ENCODE data around the gene CLEC14A.
A peak's percentile ranks its signal among the peaks of the same experiment; 100 is the strongest.

Gene CLEC14A, protein sequence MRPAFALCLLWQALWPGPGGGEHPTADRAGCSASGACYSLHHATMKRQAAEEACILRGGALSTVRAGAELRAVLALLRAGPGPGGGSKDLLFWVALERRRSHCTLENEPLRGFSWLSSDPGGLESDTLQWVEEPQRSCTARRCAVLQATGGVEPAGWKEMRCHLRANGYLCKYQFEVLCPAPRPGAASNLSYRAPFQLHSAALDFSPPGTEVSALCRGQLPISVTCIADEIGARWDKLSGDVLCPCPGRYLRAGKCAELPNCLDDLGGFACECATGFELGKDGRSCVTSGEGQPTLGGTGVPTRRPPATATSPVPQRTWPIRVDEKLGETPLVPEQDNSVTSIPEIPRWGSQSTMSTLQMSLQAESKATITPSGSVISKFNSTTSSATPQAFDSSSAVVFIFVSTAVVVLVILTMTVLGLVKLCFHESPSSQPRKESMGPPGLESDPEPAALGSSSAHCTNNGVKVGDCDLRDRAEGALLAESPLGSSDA

DNA sequence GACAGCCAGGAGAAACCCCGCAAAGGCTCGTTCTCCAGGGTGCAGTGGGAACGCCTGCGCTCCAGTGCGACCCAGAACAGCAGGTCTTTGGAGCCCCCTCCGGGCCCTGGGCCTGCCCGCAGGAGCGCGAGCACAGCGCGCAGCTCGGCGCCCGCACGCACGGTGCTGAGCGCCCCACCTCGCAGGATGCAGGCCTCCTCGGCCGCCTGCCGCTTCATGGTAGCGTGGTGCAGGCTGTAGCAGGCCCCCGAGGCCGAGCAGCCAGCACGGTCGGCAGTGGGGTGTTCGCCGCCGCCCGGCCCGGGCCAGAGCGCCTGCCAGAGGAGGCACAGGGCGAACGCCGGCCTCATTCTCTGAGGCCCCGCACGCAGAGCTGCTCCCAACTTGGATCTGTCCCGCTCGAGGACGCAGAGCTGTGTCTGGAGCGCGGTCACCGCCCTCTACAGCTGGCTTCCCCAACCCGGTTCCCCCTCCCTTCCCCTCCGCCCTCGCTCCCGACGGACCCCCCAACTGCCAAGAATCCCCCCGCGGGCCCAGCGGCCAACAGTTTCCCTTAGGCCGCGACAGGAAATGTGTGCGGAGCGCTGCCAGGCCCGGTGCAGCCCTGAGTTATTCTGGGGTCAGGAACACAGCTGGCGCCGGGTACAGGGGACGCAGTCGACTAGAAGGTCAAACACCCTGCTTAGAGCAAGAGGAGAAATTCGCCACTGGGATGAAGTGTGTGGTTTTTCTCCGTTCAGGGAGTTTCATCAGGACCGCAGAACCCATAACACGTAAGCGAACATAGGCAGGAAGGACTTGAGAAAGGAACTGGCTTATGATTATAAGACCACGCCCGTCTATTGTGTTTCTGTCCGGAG is at the start of gene CLEC14A:
TSS of gene CLEC14A (minus strand) at position 421 of the 860 bp plus-strand sequence. CDS start at position 350, 71 bp downstream.
- Mint-ChIP-seq H3K27ac (no peak within 1 kb of the TSS), H3K4me1 (ENCODE audit: low read depth) (peaks cover 9% of the 10 kb centered on the region), H3K4me3 (peak within 1 kb of the TSS; percentile 80), H3K27me3 (peaks cover 29% of the 10 kb centered on the region), H3K36me3 (no peaks in the 10 kb centered on the region), H3K9me3 (ENCODE audit: low read depth) (no peaks in the 10 kb centered on the region)

DNA sequence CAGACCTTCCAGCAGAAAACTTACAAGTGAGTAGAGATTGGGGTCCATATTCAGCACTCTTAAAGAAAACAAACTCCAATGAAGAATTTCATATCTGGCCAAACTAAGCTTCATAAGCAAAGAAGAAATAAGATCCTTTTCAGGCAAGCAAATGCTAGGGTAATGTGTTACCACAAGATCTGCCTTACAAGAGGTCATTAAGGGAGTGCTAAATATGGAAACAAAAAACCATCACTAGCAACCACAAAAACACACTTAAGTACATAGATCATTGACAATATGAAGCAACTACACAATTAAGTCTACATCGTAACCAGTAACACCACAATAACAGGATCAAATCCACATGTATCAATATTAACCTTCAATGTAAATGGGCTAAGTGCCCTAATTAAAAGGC is 47.1 kb upstream of the CLEC14A start:
- H3K27ac Mint-ChIP-seq = no peak overlapping the region
- H3K4me1 Mint-ChIP-seq (ENCODE audit: low read depth) = no peaks in the 10 kb centered on the region
- H3K9me3 Mint-ChIP-seq (ENCODE audit: low read depth) = peaks cover 14% of the 10 kb centered on the region
- H3K4me3 Mint-ChIP-seq = no peak overlapping the region
- H3K36me3 Mint-ChIP-seq = no peaks in the 10 kb centered on the region
- H3K27me3 Mint-ChIP-seq = peaks cover 5% of the 10 kb centered on the region

DNA sequence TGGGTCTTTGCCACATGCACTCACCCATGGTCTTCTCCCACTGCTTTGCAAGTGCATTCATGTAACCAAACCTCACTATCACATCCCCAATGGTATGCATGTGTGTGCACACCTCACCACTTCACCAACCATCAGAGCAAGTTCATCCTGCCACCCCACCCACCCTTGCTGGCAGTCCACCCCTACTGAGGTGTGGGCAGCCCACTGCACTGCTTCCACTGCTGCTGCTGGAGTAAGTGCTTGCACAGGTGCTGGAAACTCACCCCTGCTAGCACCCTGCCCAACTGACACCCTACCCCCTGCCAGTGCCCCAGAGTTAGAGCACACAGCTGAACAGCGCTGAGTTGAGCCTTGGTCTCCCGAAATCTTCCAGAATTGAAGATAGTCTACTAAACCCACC is 46.1 kb upstream of the CLEC14A start:
- no peak overlapping the region for H3K4me3 Mint-ChIP-seq
- no peak overlapping the region for H3K27ac Mint-ChIP-seq
- peaks cover 14% of the 10 kb centered on the region for H3K9me3 Mint-ChIP-seq (ENCODE audit: low read depth)
- peaks cover 5% of the 10 kb centered on the region for H3K27me3 Mint-ChIP-seq
- no peaks in the 10 kb centered on the region for H3K36me3 Mint-ChIP-seq
- no peaks in the 10 kb centered on the region for H3K4me1 Mint-ChIP-seq (ENCODE audit: low read depth)

DNA sequence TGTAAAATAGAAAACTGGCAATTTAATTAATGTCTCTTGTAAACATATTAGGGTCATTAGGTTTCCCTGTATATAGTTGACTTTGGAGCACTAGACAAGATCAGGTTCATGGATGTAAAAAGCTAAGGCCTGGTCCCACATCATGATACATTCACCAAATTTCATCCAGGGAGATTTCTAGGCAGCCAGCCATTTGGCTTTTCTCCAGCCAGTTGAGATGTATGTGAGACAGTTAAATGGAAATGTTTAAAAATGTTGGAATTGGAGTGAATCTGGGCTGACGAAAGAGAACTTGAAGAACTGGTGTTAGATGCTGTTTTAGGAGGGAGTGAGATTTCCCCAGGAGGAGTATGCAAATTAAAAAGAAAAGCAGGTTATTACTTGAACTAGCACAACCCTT is 41.8 kb upstream of the CLEC14A start:
- Mint-ChIP-seq H3K27me3 (peaks cover 11% of the 10 kb centered on the region), H3K4me1 (ENCODE audit: low read depth) (no peaks in the 10 kb centered on the region), H3K36me3 (no peaks in the 10 kb centered on the region), H3K4me3 (no peak overlapping the region), H3K27ac (no peak overlapping the region), H3K9me3 (ENCODE audit: low read depth) (peaks cover 3% of the 10 kb centered on the region)

DNA sequence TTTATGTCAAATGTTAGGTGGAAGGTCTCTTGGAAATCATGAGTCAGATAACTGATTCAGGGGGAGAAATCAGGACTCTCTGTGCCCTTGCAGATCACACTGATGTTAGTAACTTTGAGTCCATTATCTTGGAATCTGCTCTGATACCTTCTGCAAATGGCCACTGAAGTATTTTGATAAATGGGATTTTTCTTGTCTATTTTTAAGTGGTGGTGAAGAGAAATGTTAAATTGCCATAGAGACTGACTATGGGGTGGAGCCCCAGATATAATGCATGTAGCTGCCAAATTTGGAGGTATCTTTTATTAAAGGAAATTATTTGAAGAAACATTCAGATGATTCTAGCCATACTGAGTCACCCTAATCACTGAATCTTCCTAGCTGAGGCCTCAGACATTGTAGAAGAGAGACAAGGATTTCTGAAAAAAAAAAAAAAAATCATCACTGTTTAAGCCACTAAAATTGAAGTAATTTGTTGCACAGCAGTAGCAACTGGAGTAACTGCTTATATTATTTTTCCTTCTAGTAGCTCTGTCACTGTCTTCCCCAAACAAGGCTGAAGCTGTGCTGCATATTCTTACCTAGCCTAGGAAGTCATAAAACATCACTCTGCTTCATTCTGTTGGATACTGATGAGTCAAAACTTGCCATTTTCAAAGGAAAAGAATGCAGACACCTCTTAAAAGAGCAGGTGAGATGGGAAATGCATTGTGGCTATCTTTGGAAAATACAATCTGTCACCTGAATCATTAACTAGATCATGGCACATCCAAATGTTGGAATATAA is 36.0 kb upstream of the CLEC14A start:
- Mint-ChIP-seq H3K4me3 (no peak overlapping the region), H3K36me3 (no peaks in the 10 kb centered on the region), H3K27ac (no peak overlapping the region), H3K27me3 (peaks cover 13% of the 10 kb centered on the region), H3K9me3 (ENCODE audit: low read depth) (no peaks in the 10 kb centered on the region), H3K4me1 (ENCODE audit: low read depth) (no peaks in the 10 kb centered on the region)

DNA sequence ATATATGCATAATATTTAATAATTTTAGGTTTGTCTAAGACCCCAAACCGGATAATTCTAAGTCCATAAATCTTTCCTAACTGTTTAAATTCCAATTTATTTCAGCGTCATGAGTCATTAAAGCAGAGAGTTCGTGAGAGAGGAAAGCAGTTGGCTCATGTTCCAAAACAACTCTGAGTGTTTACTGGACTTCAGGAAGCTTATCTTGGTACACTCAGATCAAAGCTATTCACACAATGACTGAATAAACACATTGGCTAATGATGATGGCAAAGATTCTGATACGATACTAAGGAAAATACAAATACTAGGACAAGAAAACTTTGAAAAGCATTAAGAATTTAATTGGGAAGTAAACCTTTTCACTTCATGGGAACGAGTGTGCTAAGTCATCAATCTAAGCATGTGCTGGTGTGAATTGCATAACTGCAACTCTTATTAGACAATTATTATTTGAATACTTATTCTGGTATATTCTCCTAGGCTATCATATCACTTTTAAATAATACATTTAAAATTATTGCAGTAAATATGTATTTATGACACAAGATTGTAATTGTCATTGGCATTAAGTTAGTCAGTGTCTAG is 34.8 kb upstream of the CLEC14A start:
- Mint-ChIP-seq H3K4me1 (ENCODE audit: low read depth) (no peaks in the 10 kb centered on the region), H3K4me3 (no peak overlapping the region), H3K27ac (no peak overlapping the region), H3K9me3 (ENCODE audit: low read depth) (no peaks in the 10 kb centered on the region), H3K36me3 (no peaks in the 10 kb centered on the region), H3K27me3 (peaks cover 9% of the 10 kb centered on the region)

DNA sequence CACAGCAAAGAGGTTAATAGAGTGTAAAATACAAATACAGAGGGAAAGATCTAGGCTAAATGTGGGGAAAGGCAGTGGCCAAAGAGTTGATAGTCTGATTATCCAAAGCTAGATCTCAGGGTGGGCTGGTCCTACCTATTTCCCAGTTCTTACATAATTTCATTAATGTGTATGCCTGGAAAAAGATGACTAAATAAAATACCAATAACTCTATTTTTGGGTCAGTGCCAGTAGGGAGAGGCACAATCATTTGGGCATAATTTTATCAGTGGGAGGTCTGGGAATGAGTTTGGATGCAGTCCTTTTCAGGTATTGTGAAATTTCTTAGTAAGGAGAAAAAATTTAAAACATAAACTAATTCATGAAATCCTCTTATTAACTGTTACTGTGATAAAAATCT is 30.6 kb upstream of the CLEC14A start:
- Mint-ChIP-seq H3K36me3 (no peaks in the 10 kb centered on the region), H3K27ac (no peak overlapping the region), H3K4me1 (ENCODE audit: low read depth) (no peaks in the 10 kb centered on the region), H3K4me3 (no peak overlapping the region), H3K9me3 (ENCODE audit: low read depth) (no peaks in the 10 kb centered on the region), H3K27me3 (peaks cover 7% of the 10 kb centered on the region)

DNA sequence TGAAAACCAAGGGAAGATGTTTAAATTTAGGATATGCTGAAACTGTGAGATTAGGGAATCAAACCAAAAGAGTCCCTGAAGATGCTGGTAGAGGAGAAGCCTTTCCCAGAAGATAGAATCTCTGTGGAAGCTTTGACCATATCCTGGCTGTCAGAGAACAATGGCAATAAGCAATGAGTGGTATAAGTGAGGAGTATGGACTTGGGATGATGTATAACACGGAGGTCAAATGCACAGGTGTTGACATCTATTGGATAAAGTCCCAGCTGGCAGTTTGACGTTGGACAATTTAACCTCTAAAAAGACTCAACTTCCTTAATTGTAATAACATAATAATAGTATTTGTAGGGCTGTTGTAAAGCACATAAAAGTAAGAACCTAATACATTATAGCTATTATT is 30.1 kb upstream of the CLEC14A start:
- H3K36me3 Mint-ChIP-seq = no peaks in the 10 kb centered on the region
- no peaks in the 10 kb centered on the region for H3K9me3 Mint-ChIP-seq (ENCODE audit: low read depth)
- H3K4me1 Mint-ChIP-seq (ENCODE audit: low read depth) = no peaks in the 10 kb centered on the region
- H3K27ac Mint-ChIP-seq = no peak overlapping the region
- no peak overlapping the region for H3K4me3 Mint-ChIP-seq
- peaks cover 7% of the 10 kb centered on the region for H3K27me3 Mint-ChIP-seq

DNA sequence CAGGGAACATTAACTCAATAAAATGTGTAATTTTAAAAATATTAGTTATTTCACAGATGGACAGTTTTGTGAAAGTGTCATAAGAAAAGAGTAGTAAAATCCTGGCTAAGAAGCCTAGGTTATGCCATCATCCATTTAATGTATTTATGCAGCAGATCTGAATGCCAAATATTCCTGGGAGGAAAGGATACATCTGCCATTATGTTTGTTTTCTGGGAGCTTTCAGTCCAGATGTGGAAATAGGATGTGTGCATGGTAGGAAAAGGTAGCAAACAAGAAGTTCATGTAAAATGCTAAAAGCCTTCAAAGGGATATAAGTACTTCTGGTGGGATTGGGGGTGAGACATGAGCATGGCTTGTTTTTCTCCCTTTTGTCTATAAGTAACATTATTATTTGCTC is 27.0 kb upstream of the CLEC14A start:
- Mint-ChIP-seq H3K27me3 (peaks cover 9% of the 10 kb centered on the region), H3K27ac (no peak overlapping the region), H3K4me3 (no peak overlapping the region), H3K4me1 (ENCODE audit: low read depth) (no peaks in the 10 kb centered on the region), H3K9me3 (ENCODE audit: low read depth) (no peaks in the 10 kb centered on the region), H3K36me3 (no peaks in the 10 kb centered on the region)

DNA sequence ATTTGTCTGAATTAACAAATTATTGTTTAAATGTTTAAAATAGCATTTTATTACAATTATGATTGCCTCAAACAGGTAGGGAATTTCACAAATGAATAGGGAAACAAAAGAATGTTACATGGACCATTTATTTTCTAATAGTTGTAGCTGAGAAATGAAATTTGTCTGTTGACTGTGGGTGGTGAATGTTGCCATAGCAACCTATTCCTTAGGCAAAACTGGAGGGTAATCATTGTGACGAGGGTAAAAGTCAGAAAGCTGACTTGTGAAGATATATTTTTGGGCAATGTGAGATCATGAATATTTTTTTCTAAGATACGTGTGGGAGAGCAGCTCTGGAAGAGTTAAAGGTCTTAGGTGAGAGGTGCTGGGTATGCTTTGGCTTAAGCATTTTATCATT is 24.2 kb upstream of the CLEC14A start:
- no peak overlapping the region for H3K4me3 Mint-ChIP-seq
- peaks cover 6% of the 10 kb centered on the region for H3K27me3 Mint-ChIP-seq
- no peaks in the 10 kb centered on the region for H3K36me3 Mint-ChIP-seq
- H3K4me1 Mint-ChIP-seq (ENCODE audit: low read depth) = no peaks in the 10 kb centered on the region
- no peak overlapping the region for H3K27ac Mint-ChIP-seq
- H3K9me3 Mint-ChIP-seq (ENCODE audit: low read depth) = no peaks in the 10 kb centered on the region

DNA sequence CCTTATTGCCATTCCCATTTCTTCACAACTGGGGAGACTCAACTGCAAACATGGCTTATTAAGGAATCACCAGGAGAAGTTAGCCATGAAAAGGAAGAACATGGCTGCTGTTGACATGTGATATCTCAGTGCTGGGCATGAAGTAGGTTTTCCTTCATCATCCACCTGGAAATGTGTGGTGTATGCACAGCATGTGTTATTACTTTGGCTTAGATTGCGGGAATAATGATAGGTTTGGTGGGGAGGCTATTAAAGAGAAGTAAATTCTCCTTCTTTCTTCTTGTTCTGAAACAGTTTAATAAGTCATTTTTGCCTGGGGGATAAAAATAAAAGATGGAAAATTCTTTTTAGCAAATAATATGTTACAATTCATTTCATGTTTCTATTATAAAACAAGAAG is 23.7 kb upstream of the CLEC14A start:
- H3K36me3 Mint-ChIP-seq = no peaks in the 10 kb centered on the region
- no peak overlapping the region for H3K27ac Mint-ChIP-seq
- peaks cover 4% of the 10 kb centered on the region for H3K27me3 Mint-ChIP-seq
- H3K4me3 Mint-ChIP-seq = no peak overlapping the region
- H3K9me3 Mint-ChIP-seq (ENCODE audit: low read depth) = no peaks in the 10 kb centered on the region
- no peaks in the 10 kb centered on the region for H3K4me1 Mint-ChIP-seq (ENCODE audit: low read depth)

DNA sequence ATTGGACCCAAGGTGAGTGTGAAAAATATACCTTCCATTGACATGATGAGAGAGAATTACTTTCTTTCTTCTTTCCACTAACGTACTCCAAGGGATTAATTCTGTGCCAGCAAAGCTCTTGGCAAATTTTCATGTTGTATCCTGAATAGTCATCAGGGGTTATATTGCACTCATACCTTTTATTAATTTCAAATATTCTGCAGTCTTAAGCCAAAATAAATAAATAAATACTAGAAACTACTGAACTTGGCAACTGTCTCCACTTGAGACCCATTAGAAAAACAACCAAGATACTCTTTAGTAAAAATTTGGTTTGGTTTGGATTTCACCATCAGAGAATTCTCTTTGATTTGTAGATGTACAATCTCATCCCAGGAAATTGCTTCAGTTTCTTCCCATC is 22.1 kb upstream of the CLEC14A start:
- no peaks in the 10 kb centered on the region for H3K36me3 Mint-ChIP-seq
- no peaks in the 10 kb centered on the region for H3K4me1 Mint-ChIP-seq (ENCODE audit: low read depth)
- no peak overlapping the region for H3K4me3 Mint-ChIP-seq
- no peak overlapping the region for H3K27ac Mint-ChIP-seq
- H3K27me3 Mint-ChIP-seq = peaks cover 2% of the 10 kb centered on the region
- no peaks in the 10 kb centered on the region for H3K9me3 Mint-ChIP-seq (ENCODE audit: low read depth)

DNA sequence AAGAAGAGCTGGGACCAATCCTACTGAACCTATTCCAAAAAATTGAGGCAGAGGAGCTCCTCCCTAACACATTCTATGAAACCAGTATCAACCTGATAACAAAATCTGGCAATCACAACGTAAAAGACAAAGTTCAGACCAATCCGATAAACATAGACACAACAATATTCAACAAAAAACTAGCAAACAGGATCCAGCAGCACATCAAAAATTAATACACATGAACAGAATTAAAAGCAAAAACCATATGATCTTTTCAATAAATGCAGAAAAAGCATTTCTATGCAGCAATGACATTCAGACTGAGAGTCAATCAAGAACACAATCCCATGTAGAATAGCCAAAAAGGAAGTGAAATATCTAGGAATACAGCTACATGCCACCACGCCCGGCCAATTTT is 7.0 kb upstream of the CLEC14A start:
- no peak overlapping the region for H3K27ac Mint-ChIP-seq
- no peaks in the 10 kb centered on the region for H3K4me1 Mint-ChIP-seq (ENCODE audit: low read depth)
- H3K36me3 Mint-ChIP-seq = peaks cover 5% of the 10 kb centered on the region
- peaks cover 12% of the 10 kb centered on the region for H3K9me3 Mint-ChIP-seq (ENCODE audit: low read depth)
- H3K27me3 Mint-ChIP-seq = peaks cover 11% of the 10 kb centered on the region
- H3K4me3 Mint-ChIP-seq = no peak overlapping the region

DNA sequence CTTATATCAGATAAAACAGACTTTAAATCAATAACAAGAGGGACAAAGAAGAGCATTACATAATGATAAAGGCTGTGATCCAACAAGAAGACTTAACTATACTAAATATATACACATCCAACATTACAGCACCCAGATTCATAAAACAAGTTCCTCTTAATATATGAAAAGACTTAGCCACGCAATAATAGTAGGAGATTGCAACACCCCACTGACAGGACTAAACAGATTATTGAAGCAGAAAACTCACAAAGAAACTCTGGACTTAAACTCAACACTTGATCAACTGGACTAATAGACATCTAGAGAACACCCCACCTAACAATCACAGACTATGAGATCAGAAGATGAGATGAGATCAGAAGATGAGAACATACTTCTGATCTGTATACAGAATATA is 5.7 kb upstream of the CLEC14A start:
- Mint-ChIP-seq H3K4me1 (ENCODE audit: low read depth) (peaks cover 1% of the 10 kb centered on the region), H3K9me3 (ENCODE audit: low read depth) (peaks cover 12% of the 10 kb centered on the region), H3K27ac (no peak overlapping the region), H3K27me3 (peaks cover 18% of the 10 kb centered on the region), H3K36me3 (peaks cover 3% of the 10 kb centered on the region), H3K4me3 (no peak overlapping the region)

Measured in activated naive CD8-positive, alpha-beta T cell (primary cell).